Measurements from ENCODE around the gene NHERF1. TPM values are rescaled to one million over a fixed set of nuclear protein-coding genes. Genes with fewer than 3 reads are reported as not detected.

The NHERF1 gene
- total and polyA plus RNA-seq, 5 donors = 6.1 to 11.6 (median 9.2) TPM

DNA sequence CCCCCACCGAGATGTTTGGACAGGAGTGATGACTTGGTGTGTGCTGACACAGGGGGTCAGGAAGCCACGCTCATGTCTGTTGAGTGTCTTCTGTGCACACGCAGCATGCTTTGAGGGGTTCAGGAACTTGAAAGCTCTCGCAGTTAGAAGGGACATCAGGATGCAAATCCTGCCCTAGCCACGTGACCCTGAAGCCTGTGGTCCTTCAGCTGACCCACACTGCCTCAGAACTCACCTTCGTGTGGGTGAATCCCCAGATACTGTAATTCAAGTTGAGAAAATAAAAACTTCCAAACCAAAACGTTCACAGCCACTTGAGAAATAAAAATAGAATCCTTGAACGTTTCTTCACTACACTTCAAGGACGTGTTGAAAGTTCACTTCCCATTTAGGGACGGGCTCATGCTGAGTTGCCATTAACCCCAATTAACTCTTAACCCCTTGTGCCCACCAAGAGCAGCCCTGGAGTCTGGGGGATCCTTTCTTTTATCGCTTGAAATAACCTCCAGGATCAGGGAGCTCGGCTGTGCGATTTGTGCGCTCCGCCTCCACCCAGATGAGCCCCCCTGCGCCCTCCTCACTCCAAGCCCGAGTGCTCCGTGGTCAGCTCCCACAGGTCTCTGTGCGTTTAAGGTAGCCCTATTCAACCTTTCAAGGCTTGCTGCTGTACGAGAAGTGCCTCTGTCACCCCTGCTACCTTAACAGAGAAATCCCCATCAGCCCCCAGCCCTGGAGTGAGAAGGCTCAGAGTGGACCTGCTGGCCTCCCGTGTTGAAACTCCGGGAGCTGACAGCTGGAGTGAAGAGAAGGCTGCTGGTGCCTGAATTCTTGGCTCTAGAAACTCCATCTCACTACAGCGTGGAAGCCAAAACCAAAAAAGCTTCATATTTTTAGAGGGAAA is 63.9 kb downstream of the NHERF1 start:
- H3K4me3 ChIP-seq (ENCODE audit: low read length) = no peak overlapping the region
- ATAC-seq (peak; percentile 48 to 68), DNase-seq (peak in 1 of 3 donors; percentile 60)
- WGBS = 35% methylated on average over 23 of the region's 23 CpGs
- H3K27me3 ChIP-seq (ENCODE audit: control insufficient read depth, insufficient read depth) = no peaks in the 10 kb centered on the region
- intact Hi-C loops (cut with DNase I) = loop anchor here in 1 of 4 donors (5.0 kb wide), 1 partner anchor 50 kb away; no protein-coding TSS in a partner anchor
- H3K4me1 ChIP-seq (ENCODE audit: control insufficient read depth, insufficient read depth, low read length) = peaks cover 9% of the 10 kb centered on the region
- peak overlapping the region; percentile 16 for H3K27ac ChIP-seq (ENCODE audit: low read length)
- no peaks in the 10 kb centered on the region for H3K9me3 ChIP-seq (ENCODE audit: control insufficient read depth, low read length)

DNA sequence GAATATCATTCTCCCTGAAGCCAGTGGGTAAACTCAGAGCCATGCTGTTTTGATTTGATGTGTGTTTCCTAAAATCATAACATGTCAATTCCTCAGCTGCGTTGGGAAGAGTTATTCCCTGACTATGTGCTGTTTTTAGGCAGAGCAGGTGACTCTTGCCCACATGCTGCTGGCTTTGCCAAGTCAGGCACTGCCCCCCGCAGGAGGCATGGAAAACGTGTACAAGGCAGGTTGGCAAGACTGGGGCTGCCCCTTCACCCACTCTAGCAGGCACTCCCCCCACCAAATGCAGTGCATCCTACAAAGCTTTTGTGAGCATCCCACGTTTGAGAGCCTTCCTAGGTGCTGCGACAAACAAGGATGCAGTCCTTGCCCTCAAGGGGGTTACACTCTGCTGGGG is 66.0 kb downstream of the NHERF1 start:
- DNase-seq (no peak), ATAC-seq (no peak)
- Histone ChIP-seq H3K27ac (ENCODE audit: low read length) (peak overlapping the region; percentile 19), H3K4me1 (ENCODE audit: control insufficient read depth, insufficient read depth, low read length) (peaks cover 9% of the 10 kb centered on the region), H3K4me3 (ENCODE audit: low read length) (no peak overlapping the region), H3K9me3 (ENCODE audit: control insufficient read depth, low read length) (no peaks in the 10 kb centered on the region), H3K27me3 (ENCODE audit: control insufficient read depth, insufficient read depth) (no peaks in the 10 kb centered on the region)
- intact Hi-C loops (cut with DNase I) = loop anchor here in 1 of 4 donors (5.0 kb wide), 1 partner anchor 48 kb away; no protein-coding TSS in a partner anchor
- WGBS = 76% methylated on average over 5 of the region's 5 CpGs

DNA sequence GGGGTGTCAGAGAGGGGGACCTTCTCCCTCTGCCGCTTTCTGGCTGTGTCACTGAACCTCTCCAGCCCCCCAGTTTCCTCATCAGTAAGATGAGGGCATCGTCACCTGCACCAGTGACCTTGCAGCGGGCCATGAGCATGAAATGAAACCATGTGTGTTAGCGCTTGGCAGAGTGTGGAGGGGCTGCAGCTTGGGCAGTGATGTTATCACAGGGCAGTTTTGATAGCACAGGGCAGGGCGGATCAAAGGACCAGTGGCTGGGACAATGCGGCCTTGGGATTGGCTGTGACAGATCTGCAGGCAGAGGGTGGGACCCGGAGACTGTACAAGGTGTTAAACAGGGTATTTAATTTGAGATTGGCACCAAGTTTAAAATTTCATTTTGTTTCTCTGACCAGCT is 66.6 kb downstream of the NHERF1 start:
- Histone ChIP-seq H3K27me3 (ENCODE audit: control insufficient read depth, insufficient read depth) (no peaks in the 10 kb centered on the region), H3K4me1 (ENCODE audit: control insufficient read depth, insufficient read depth, low read length) (peaks cover 9% of the 10 kb centered on the region), H3K27ac (ENCODE audit: low read length) (no peak overlapping the region), H3K4me3 (ENCODE audit: low read length) (no peak overlapping the region), H3K9me3 (ENCODE audit: control insufficient read depth, low read length) (no peaks in the 10 kb centered on the region)
- 90% methylated on average over 7 of the region's 7 CpGs for WGBS
- intact Hi-C loops (cut with DNase I) = no loop called here
- DNase-seq = no peak
- no peak for ATAC-seq

DNA sequence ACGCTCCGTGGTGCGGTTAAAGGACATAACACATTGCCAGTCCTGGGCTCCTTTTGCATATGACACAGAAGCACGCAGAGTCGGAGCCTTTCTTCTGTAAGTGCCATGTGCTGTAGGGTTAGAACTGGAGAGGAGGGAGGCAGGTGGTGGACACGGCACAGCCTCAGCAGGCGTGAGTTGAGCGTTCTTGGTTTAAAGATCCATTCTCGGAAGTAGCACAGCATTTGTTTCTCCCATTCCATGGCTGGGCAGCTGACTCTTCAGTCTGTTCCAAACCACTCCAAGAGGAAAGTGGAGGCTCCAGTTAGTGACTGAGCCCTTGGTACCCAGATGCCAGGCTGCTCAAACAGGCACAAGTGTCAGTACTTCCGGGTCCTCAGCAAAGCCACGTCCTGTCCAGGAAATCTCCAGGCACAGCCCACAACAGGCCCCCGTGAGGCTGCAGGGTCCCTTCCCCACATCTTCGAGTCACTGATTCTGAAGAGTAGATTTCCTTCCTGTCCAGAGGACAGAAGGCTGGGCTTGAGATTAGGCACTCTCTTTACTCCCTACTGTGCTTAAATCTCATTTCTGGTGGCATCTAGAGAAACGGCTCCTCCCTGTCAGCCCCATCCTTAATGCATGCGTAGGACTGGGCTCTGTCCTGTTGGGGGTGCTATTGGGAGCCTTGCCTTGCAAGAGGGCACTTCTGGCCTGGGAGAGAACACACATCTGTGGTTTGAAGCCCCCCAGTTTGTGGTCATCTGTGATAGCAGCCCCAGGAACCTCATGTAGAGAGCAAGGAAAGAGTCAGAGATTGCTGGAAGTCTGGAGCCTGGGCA is 67.3 kb downstream of the NHERF1 start:
- ATAC-seq (no peak), DNase-seq (no peak)
- Histone ChIP-seq H3K9me3 (ENCODE audit: control insufficient read depth, low read length) (no peaks in the 10 kb centered on the region), H3K27ac (ENCODE audit: low read length) (no peak overlapping the region), H3K4me3 (ENCODE audit: low read length) (no peak overlapping the region), H3K4me1 (ENCODE audit: control insufficient read depth, insufficient read depth, low read length) (peaks cover 9% of the 10 kb centered on the region), H3K27me3 (ENCODE audit: control insufficient read depth, insufficient read depth) (no peaks in the 10 kb centered on the region)
- WGBS = 76% methylated on average over 15 of the region's 15 CpGs
- intact Hi-C loops (cut with DNase I) = no loop called here

DNA sequence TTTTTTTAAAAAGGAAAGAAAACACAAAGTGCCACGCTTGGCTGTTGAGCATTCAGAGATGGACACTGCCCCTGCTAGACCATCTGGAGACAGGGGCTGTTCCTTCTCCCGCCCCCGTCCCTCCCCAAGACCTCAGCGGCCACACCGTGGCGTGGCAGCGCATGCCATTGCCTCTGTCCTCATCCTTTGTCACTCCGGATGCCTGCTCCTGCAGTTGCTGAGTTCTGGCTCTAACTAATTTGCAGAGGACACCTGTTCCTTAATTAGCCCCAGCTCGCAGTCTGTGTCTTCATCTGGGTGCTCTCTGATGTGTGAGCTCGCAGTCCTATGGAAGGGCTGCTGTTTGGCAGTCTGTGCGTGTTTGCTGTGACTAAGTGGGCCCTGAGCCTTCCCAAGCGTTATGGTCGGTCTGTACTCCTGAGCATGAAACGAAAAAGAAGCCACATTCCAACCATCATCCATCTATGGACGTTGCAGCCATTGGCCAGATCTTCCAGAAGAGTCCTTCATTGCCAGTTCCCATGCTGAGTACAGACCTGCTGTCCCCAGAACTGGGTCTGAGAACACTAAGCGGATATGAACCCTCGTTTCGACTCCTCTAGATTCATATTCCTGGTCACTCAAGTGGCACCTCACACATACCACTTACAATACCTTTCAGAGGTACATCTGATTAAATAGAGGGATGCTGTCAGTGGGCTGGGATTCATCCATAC is 68.6 kb downstream of the NHERF1 start:
- ATAC-seq = no peak
- peaks cover 9% of the 10 kb centered on the region for H3K4me1 ChIP-seq (ENCODE audit: control insufficient read depth, insufficient read depth, low read length)
- WGBS = 91% methylated on average over 18 of the region's 18 CpGs
- H3K9me3 ChIP-seq (ENCODE audit: control insufficient read depth, low read length) = no peaks in the 10 kb centered on the region
- intact Hi-C loops (cut with DNase I) = no loop called here
- no peaks in the 10 kb centered on the region for H3K27me3 ChIP-seq (ENCODE audit: control insufficient read depth, insufficient read depth)
- H3K27ac ChIP-seq (ENCODE audit: low read length) = no peak overlapping the region
- DNase-seq = no peak
- H3K4me3 ChIP-seq (ENCODE audit: low read length) = no peak overlapping the region

DNA sequence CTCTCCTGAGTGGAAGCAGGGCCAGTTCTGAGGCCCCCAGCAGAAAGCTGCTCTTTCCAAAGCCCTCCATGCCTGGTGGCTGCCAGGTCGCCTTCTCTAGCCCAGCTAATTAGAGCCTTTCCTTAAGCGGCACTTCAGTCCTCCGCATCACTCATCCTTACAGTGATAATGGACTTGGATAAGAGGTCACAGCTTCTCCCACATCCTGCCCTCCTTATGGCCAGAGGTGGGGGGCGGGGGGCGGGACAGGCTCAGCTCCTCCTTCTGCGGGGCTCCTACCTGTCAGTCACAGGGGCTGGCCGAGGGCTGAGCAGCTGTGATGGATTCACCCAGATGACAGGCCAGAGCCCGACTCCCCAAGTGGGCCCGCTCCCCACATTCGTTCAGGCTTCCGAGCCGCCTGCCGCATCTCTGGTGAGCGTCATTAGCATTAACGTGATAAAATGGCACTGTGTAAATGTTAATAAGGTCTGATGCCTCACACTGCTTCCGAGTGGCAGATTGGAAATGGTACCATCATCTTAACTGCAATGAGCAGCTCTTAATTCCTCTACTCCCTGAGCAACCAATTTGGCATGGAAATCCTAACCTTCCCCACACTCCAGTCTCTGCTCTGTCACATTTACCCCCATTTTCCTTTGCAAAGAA is 70.0 kb downstream of the NHERF1 start:
- Histone ChIP-seq H3K27ac (ENCODE audit: low read length) (no peak overlapping the region), H3K4me3 (ENCODE audit: low read length) (no peak overlapping the region), H3K4me1 (ENCODE audit: control insufficient read depth, insufficient read depth, low read length) (peaks cover 7% of the 10 kb centered on the region), H3K27me3 (ENCODE audit: control insufficient read depth, insufficient read depth) (no peaks in the 10 kb centered on the region), H3K9me3 (ENCODE audit: control insufficient read depth, low read length) (no peaks in the 10 kb centered on the region)
- ATAC-seq (no peak), DNase-seq (no peak)
- intact Hi-C loops (cut with DNase I) = no loop called here
- 94% methylated on average over 16 of the region's 16 CpGs for WGBS

Small RNA genes within 50 kb of the gene (microRNA-seq; reads per million reads assigned to microRNA genes)
- gene MIR3615 = 4.8 to 18.5 reads per million in 2 donors

Other genes with a start within 250 kb of the NHERF1 start
- under 1 TPM in 1 of 4 donors, not detected in 3; 0.09 TPM for gene CD300LB, start 217.2 kb upstream of the NHERF1 start, total RNA-seq
- 0.09 TPM for gene CD300LB, start 217.2 kb upstream of the NHERF1 start, polyA plus RNA-seq
- 1 to 10 TPM in 3 of 4 donors, under 1 TPM in 1; 0.62 to 2.1 (median 1.5) TPM for gene CD300C, start 202.5 kb upstream of the NHERF1 start, total RNA-seq
- gene CD300C, start 202.5 kb upstream of the NHERF1 start, polyA plus RNA-seq = 0.11 TPM
- not detected for gene CD300H, start 181.1 kb upstream of the NHERF1 start, total RNA-seq
- not detected for gene CD300H, start 181.1 kb upstream of the NHERF1 start, polyA plus RNA-seq
- not detected for gene CD300LD, start 156.3 kb upstream of the NHERF1 start, total RNA-seq
- not detected for gene CD300LD, start 156.3 kb upstream of the NHERF1 start, polyA plus RNA-seq
- gene CD300E, start 124.9 kb upstream of the NHERF1 start, total RNA-seq = under 1 TPM; 0.38 to 0.94 (median 0.67) TPM
- gene CD300E, start 124.9 kb upstream of the NHERF1 start, polyA plus RNA-seq = 0.45 TPM
- under 1 TPM in 3 of 4 donors, not detected in 1; 0.25 to 0.62 (median 0.34) TPM for gene CD300LF, start 35.7 kb upstream of the NHERF1 start, total RNA-seq
- 0.05 TPM for gene CD300LF, start 35.7 kb upstream of the NHERF1 start, polyA plus RNA-seq
- gene RAB37, start 11.4 kb upstream of the NHERF1 start, total RNA-seq = 1 to 10 TPM; 1.1 to 3.4 (median 1.2) TPM
- gene RAB37, start 11.4 kb upstream of the NHERF1 start, polyA plus RNA-seq = 1.5 TPM
- 10 to 100 TPM; 21.7 to 31.1 (median 25.0) TPM for gene NAT9, start 27.7 kb downstream of the NHERF1 start, total RNA-seq
- 16.8 TPM for gene NAT9, start 27.7 kb downstream of the NHERF1 start, polyA plus RNA-seq
- 10 to 100 TPM; 30.4 to 62.8 (median 51.3) TPM for gene GRIN2C, start 111.3 kb downstream of the NHERF1 start, total RNA-seq
- gene GRIN2C, start 111.3 kb downstream of the NHERF1 start, polyA plus RNA-seq = 31.4 TPM
- 10 to 100 TPM in 1 of 4 donors, 1 to 10 TPM in 3; 4.9 to 10.5 (median 7.1) TPM for gene FDXR, start 124.4 kb downstream of the NHERF1 start, total RNA-seq
- gene FDXR, start 124.4 kb downstream of the NHERF1 start, polyA plus RNA-seq = 9.9 TPM
- gene FADS6, start 145.0 kb downstream of the NHERF1 start, total RNA-seq = not detected
- gene FADS6, start 145.0 kb downstream of the NHERF1 start, polyA plus RNA-seq = 0.05 TPM
- gene USH1G, start 174.6 kb downstream of the NHERF1 start, total RNA-seq = under 1 TPM; 0.06 to 0.59 (median 0.27) TPM
- gene USH1G, start 174.6 kb downstream of the NHERF1 start, polyA plus RNA-seq = 0.23 TPM
- not detected for gene OTOP2, start 175.6 kb downstream of the NHERF1 start, total RNA-seq
- gene OTOP2, start 175.6 kb downstream of the NHERF1 start, polyA plus RNA-seq = not detected
- not detected for gene OTOP3, start 187.3 kb downstream of the NHERF1 start, total RNA-seq
- not detected for gene OTOP3, start 187.3 kb downstream of the NHERF1 start, polyA plus RNA-seq
- 10 to 100 TPM in 2 of 4 donors, 1 to 10 TPM in 2; 6.5 to 11.9 (median 10.1) TPM for gene HID1, start 224.1 kb downstream of the NHERF1 start, total RNA-seq
- 12.0 TPM for gene HID1, start 224.1 kb downstream of the NHERF1 start, polyA plus RNA-seq
- 10 to 100 TPM; 11.0 to 17.5 (median 14.2) TPM for gene CDR2L, start 239.0 kb downstream of the NHERF1 start, total RNA-seq
- gene CDR2L, start 239.0 kb downstream of the NHERF1 start, polyA plus RNA-seq = 13.8 TPM